ENCODE measurements around the gene CCDC77.
A peak's percentile ranks its signal among the peaks of the same experiment; 100 is the strongest.
"Not testable (repeated sequence)": the region's sequence is repeated elsewhere in the genome, so short reads cannot be mapped to it uniquely, and the experiment has no call there.

The CCDC77 gene

DNA sequence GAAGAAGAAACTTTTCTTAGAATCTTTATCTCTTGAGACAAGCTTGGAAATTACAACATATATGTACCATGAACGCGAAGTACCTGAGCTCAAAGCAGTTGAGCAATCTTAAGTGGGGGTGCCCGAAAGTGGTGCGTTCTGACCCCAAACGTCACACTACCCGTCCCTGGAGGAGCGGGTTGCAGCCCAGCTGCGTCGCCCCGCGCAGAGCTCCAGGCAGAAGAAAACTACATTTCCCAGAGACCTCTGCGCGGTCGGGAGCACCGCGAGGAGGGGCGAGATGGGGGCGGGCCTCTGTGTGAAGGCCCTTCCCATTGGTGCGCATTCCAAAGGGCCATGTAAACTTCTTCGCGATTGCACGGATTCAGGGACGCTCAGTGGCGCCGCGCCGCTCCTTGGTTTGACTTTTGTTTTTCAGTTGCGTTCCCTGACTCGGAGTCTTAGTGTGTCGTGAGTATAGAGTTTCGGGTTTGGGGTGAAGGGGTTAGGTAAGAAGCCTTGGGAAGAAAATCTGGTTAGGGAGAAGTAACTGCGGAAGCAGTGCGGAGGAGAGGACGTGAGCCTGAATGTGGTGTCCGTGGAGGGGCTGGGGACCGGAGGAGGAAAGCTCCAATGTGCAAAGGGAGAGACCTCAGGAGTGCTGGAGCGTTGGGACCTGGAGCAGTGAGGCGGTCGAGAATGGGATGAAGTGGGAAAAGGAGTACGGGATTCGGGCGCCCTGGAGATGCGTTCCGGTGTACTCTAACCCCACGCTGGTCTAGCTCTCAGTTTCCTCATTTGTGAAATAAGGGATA lies at the start of gene CCDC77:
Gene CCDC77 (plus strand): TSS at position 410 of the 794 bp plus-strand sequence. CDS start 7,740 bp downstream, outside the sequence.
- no peak for DNase-seq

DNA sequence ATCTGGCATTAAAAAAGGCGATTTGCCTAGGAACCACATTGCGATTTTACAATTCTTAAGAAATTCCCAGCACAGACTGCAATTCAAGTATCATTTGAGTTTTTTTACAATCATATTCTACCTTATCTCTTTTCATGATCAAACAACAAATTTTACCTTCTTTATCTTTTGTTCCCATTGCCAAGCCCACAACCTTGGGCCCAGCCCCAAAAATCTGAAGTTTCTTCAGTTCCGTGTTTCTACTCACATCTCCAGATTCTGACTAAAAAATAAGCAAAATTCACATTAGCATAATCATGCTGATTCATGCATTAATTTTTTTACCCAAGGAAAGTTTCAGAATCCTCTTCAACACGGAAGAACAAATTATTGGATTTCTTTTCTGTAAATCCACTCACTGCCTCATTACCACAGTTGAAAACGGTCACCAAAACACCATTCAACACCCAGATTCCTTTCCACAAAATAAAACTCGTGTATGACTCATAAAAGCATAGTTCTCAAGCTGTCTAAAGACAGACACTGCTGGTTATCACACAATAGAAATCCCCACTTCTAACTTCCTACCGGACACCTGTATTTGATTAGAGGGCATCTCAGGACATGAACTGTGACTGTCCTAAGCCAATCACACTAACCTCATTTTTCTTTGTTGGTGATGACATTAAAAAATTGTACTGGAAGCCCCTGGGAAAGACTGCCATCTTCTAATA lies 45.0 kb upstream of the CCDC77 start:
- DNase-seq: no peak

DNA sequence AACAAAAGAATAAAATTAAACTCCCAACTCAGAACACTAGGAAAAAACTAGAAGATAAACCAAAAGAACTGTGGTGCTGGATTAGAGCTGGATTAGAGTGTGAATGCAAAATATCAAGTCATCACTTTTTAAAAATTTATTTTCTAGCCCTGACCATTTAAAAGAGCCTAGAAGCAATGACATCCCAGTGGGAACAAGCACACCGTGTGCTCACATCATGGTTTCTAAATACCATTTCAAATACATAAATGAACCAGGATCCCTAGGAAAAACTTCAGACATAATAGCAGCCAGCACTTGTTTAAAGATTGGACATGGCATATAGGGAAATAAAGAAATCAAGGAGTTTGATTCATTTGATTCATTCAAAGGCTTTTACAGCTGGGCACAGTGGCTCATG lies 42.4 kb upstream of the CCDC77 start:
- no peak for DNase-seq

DNA sequence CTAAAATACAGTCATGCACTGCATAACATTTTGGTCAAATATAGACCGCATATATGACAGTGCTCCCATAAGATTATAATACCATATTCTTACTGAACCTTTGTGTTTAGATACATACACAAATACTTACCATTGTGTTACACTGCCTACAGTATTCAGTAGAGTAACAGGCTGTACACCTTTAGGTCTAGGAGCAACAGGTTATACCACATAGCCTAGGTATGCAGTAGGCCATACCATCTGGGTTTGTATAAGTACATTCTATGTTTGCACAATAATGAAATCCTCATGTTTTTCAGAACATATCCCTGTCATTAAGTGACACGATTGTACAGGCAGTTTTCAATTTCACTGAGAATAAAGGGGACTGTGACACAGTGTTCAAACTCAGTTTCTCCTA lies 34.6 kb upstream of the CCDC77 start:
- DNase-seq: no peak

- no peak for DNase-seq
These were observed 33.5 kb upstream of the CCDC77 start for GRCh38 chr12:367972-368371.

DNA sequence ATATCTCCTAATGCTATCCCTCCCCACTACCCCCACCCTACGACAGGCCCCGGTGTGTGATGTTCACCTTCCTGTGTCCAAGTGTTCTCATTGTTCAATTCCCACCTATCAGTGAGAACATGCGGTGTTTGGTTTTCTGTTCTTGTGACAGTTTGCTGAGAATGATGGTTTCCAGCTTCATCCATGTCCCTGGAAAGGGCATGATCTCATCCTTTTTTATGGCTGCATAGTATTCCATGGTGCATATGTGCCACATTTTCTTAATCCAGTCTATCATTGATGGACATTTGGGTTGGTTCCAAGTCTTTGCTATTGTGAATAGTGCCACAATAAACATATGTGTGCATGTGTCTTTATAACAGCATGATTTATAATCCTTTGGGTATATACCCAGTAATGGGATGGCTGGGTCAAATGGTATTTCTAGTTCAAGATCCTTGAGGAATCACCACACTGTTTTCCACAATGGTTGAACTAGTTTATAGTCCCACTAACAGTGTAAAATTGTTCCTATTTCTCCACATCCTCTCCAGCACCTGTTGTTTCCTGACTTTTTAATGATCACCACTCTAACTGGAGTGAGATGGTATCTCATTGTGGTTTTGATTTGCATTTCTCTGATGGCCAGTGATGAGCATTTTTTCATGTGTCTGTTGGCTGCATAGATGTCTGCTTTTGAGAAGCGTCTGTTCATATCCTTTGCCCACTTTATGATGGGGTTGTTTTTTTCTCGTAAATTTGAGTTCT lies 30.5 kb upstream of the CCDC77 start:
- not testable (repeated sequence) for DNase-seq

GRCh38 chr12:386651-387050 lies 14.8 kb upstream of the CCDC77 start:
- no peak for DNase-seq

GRCh38 chr12:388012-388411 lies 13.4 kb upstream of the CCDC77 start:
- no peak for DNase-seq

DNA sequence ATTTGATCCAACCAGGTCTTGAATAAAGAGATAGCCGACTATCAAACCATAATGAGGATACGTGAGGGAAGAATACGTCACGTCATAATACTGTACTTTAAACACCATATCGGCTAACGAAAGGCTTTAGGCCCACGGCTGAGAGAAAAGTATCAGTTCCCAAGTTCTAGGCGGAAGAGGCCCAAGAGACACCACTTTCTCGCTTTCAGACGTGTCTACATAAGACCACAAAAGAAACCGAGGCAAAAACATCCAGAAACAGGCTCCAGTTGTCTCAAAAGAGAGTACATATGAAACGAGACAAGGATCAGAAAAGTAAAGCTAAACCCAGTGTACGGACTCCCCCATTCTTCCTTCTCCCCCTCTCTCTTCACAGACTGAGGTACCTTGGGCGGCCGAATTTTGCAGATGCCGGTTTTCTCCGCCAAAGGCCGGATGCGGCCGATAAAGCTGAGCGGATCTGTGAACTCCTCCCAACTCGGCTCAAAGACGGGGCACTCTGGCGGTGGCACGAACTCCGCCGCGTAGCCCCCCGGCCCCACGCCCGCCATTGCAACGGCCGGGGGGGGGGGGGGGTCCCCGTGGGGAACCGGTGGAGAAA lies 12.8 kb upstream of the CCDC77 start:
- no peak for DNase-seq

DNA sequence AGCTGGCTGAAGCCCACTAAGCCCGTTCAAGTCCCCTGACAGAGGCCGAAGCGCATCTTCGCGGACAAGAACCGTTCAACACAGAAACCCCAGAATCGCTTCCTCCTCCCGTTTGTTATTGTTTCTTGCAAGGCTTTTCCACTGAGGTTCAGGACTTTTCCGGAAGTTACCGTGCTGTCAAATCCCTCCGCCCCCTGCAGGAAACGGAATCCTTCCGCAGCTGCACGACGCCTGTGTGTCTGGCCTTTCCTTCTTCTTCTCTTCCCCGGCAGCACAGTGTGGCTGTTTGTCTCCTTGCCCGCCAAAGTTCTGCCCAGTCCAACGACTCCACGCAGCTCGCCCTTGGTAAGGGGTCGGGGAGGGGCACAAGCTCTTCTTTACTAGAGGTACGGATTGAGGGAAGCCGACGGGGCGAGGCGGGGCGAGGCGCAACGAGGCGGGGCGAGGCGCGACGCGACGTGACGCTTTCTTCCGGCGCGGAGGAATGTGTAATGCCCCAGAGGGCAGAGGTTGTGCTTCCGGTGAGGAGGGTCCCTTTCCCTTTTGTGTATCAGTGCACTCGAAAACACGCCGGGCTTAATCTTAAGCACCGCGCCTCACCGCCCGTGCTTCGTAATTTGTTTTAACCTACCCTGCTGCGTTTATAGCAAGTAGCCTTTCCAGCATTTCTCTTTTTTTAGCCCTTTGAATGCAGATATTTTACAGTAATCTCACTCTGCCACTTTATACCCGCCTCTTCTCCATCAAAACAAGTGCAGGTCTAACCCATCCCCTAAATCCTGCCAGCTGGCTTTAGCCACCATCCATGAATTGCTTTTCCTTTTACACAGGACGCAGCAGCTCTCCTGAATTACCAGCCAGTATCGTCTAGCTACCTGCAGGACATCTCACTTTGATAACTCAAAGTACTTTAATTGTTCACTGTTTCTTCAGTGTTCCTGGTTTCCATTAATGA lies 12.0 kb upstream of the CCDC77 start, which contains the start of gene KDM5A:
Gene KDM5A (minus strand): TSS at position 179 of the 955 bp plus-strand sequence. CDS start 229 bp downstream, outside the sequence.
- DNase-seq: no peak

- no peak for DNase-seq
These were observed 616 bp upstream of the CCDC77 start for GRCh38 chr12:400828-401227.

GRCh38 chr12:402029-402389 lies 565 bp downstream of the CCDC77 start:
- DNase-seq: no peak

DNA sequence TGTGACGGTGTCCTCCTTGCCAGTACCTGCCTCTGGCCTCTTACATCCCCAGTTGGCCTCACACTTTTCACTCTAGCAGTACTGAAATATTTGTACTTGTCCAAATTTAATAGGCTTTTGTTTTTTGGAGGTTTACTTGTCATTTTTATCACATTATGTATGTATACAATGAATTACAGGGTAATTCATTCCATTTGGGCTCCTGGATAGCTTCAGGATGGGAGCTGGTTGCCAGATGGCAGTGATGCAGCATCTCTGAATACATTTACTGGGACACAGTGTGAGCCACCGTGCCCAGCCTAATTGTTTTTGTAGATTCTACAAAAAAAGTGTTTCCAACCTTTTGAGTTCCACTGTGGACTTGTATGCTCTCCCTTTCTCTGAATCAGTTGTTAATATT lies 13.4 kb downstream of the CCDC77 start:
- no peak for DNase-seq

GRCh38 chr12:418432-418831 lies 17.0 kb downstream of the CCDC77 start:
- no peak for DNase-seq

DNA sequence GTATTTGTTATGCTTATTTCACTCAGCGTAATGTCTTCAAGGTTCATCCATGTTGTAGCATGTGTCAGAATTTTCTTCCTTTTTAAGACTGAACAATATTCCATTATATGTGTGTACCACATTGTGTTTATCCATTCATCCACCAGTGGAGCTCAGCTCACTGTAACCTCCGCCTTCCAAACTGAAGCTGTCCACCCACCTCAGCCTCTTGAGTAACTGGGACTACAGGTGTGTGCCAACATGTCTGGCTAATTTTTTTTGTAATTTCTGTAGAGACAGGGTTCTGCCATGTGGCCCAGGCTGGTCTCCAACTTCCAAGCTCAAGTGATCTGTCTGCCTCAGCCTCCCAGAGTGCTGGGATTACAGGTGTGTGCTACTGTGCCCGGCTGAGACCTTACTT lies 21.1 kb downstream of the CCDC77 start:
- no peak for DNase-seq

DNA sequence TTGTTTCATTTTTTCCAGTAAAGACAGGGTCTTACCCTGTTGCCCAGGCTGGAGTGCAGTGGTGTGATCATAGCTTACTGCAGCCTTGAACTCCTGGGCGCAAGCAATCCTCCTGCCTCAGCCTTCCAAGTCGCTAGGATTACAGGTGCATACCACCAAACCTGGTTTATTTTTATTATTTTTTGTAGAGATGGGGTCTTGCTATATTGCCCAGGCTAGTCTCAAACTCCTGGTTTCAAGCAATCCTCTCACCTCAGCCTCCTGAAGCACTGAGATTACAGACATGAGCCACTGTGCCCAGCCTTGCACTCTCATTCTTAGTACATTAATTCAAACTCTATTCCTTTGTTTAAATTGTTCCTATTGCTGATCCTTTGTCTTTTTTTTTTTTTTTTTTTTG lies 34.3 kb downstream of the CCDC77 start:
- not testable (repeated sequence) for DNase-seq

- DNase-seq: peak; percentile 15 to 59
These were observed 40.9 kb downstream of the CCDC77 start for GRCh38 chr12:442235-442884.

- DNase-seq: no peak
These were observed 45.7 kb downstream of the CCDC77 start for GRCh38 chr12:447141-447540.

- DNase-seq: no peak
These were observed 47.8 kb downstream of the CCDC77 start for GRCh38 chr12:449203-449602.

DNA sequence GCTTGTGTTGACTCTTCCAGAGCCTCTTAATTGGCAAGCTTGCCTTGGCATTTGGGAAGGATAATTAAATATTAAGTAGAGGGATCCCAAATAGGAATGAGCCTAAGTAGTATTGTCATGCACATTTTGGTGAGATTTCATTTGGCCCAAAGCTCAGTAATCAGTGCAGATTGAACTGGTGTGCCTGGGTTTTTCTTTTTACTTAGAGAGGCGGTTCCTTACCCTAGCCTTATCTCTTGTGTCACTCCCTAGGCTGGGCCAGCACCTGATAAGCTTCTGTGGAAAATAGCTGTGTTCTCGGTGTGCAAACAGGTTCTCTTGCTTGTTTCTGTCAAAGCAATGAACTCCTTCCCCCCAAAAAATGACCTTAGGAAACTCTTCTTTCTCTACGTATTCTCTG lies 49.0 kb downstream of the CCDC77 start:
- no peak for DNase-seq

GRCh38 chr12:452667-453210 lies 51.3 kb downstream of the CCDC77 start:
- no peak for DNase-seq
